HG03066 (cell line): ENCODE results near the gene GPR15.

Experiments used
- ATAC-seq: cut with Tn5 transposase; IDR thresholded peaks from one replicate; pipeline ENCODE4 v1.9.1; 2021; ENCODE audit warnings: low read depth; ENCODE audit not compliant: unreplicated experiment

Gene GPR15

DNA sequence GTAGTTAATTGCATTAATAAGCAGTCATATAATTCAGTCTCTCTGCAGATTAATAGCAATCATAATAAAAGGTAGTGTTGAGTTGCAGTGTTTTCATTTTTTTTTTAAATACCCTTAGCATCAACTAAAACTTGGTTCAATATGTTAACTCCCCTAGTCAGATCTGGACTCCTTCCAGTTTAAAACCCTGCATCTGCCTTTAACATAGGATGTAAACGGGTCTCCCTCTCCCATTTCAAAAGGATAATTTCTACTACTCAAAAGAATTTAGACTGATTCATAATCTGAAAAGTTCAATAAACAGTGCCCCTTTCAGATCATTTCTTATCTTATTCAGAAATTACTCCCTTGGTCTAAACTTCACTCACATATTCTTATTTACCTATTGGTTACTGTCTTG, 50.3 kb downstream of the GPR15 start:
- no peak for ATAC-seq

DNA sequence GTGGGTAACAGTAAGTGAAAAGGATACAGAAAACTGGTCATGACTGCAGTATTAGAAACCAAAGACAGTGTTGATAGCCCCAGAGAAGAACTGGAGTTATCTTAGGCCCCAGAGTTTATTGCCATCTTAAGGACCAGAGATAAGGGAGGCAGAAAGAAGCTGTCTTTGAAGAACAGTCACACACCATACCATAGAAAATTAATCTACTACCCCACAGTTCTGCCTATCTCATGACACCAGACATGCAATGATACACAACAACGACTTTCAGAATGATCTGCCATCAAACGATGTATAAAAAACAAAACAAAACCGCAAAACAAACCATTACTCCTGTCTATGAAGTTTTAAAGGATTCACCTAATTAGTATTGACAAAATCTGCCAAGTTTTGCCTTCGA, 52.0 kb downstream of the GPR15 start:
- ATAC-seq: no peak
